Breast epithelium (tissue), 4 donors: ENCODE results near the gene PPP1R26. TPM values are rescaled to one million over a fixed set of nuclear protein-coding genes. Genes with fewer than 3 reads are reported as not detected.
A peak's percentile ranks its signal among the peaks of the same experiment; 100 is the strongest.

Source experiments
- DNase-seq, 2 donors: peaks; one replicate each; pipeline ENCODE4 v3.0.0-alpha.2; 2019; ENCODE audit warnings: low spot score in 2 of 2
- H3K27ac ChIP-seq, 2 donors: fragments of 200-600 bp; sonication (generic) in 1 of 2; one replicate each; pipeline ENCODE4 v1.5.1; 2016 to 2019; ENCODE audit warnings: mild to moderate bottlenecking in 1 of 2
- H3K27me3 ChIP-seq, 2 donors: fragments of 200-600 bp; sonication (generic) in 1 of 2; one replicate each; pipeline versions ENCODE4 v1.5.1 to v1.6.0; 2017 to 2019; ENCODE audit warnings: control low read depth in 1 of 2, mild to moderate bottlenecking in 1 of 2
- H3K36me3 ChIP-seq: fragments of 200-600 bp; one replicate; pipeline ENCODE4 v1.5.1; 2019
- H3K4me1 ChIP-seq, 2 donors: fragments of 200-600 bp; sonication (generic); one replicate each; pipeline ENCODE4 v1.5.1; 2016 to 2019; ENCODE audit warnings: control low read depth in 1 of 2
- H3K4me3 ChIP-seq, 3 donors: fragments of 200-600 bp; sonication (generic); 1 replicate in 2 of 3; 2 replicates in 1 of 3; pipeline ENCODE4 v1.5.1; 2016 to 2019; ENCODE audit warnings: mild to moderate bottlenecking in 3 of 3, moderate library complexity in 2 of 3
- H3K9me3 ChIP-seq, 2 donors: fragments of 200-600 bp; sonication (generic) in 1 of 2; one replicate each; pipeline ENCODE4 v1.5.1; 2016 to 2019; ENCODE audit warnings: control low read depth in 1 of 2
- POLR2A ChIP-seq: fragments of 450-650 bp; IDR thresholded peaks from one replicate; pipeline ENCODE4 v1.6.1; 2016; ENCODE audit warnings: antibody characterized with exemption, mild to moderate bottlenecking, moderate library complexity
- POLR2AphosphoS5 ChIP-seq, 3 donors: sonication (generic); formaldehyde crosslinking; IDR thresholded peaks; one replicate each; pipeline ENCODE4 v1.6.1; 2017; ENCODE audit warnings: antibody characterized with exemption in 3 of 3
- intact Hi-C: fragments of 100-400 bp; cut with DNase I; formaldehyde crosslinking; loops from one replicate; pipeline ENCODE4 v1.15.1; 2023; ENCODE audit warnings: low total_unique reads
- total RNA-seq, 3 donors: library from RNA; depleted of rRNA; stranded (reverse); fragments of >200 nt; gene quantifications; one replicate each; pipeline ENCODE4 v1.1.0, GENCODE V29; 2016
- TF ChIP-seq, protein P1 (sequence below), 3 donors: fragments of 450-650 bp; IDR thresholded peaks; one replicate each; pipeline ENCODE4 v1.5.1; 2016 to 2017; ENCODE audit warnings: antibody characterized with exemption in 3 of 3, mild to moderate bottlenecking in 3 of 3, moderate library complexity in 3 of 3

PPP1R26 gene
- total RNA-seq, 3 donors from 2014 or later: 13.9 to 18.1 (median 15.1) TPM

DNA sequence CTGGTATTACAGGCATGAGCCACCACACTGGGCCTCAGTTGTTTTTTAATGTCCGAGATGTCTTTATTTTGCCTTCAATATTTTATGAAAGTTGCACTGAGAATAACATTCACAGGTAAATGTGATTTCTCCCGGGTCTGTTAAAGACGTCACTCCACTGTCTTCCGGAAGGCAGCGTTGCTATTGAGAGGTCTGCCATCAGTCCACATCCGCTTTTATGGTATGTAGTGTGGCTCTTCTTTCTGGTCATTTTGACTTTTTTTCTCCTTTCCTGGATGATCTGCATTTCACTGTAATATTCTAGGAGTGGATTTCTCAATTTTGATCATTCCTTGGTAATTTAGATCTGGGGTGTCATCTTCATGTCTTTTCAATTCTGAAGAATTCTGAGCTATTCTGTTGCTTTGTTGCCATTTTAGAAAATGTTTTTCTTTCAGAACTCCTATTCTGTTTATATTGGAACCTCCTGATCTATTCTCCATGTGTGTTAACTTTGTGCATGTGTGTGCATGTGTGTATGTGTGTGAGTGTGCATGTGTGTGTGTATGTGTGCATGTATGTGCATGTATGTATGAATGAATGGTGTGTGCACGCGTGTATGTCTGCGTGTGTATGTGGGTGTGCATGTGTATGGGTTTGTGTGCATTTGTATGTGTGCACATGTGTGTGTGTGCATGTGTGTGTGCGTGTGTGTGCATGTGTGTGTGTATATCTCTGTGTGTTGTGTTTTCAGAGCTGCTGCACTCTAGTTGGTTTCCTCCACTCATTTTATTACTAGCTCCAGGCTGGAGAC, 39.8 kb downstream of the PPP1R26 start:
- Histone ChIP-seq H3K9me3 (no peaks in the 10 kb centered on the region), H3K36me3 (no peaks in the 10 kb centered on the region), H3K27ac (no peak overlapping the region), H3K27me3 (peaks cover 0 to 18% of the 10 kb centered on the region in 2 donors), H3K4me3 (no peak overlapping the region), H3K4me1 (no peaks in the 10 kb centered on the region)
- TF ChIP-seq POLR2A (no peak), POLR2AphosphoS5 (IDR thresholded peaks at IDR 0.05) (no peak)
- TF ChIP-seq, protein P1, sequence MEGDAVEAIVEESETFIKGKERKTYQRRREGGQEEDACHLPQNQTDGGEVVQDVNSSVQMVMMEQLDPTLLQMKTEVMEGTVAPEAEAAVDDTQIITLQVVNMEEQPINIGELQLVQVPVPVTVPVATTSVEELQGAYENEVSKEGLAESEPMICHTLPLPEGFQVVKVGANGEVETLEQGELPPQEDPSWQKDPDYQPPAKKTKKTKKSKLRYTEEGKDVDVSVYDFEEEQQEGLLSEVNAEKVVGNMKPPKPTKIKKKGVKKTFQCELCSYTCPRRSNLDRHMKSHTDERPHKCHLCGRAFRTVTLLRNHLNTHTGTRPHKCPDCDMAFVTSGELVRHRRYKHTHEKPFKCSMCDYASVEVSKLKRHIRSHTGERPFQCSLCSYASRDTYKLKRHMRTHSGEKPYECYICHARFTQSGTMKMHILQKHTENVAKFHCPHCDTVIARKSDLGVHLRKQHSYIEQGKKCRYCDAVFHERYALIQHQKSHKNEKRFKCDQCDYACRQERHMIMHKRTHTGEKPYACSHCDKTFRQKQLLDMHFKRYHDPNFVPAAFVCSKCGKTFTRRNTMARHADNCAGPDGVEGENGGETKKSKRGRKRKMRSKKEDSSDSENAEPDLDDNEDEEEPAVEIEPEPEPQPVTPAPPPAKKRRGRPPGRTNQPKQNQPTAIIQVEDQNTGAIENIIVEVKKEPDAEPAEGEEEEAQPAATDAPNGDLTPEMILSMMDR (IDR thresholded peaks at IDR 0.05): no peak
- intact Hi-C loops: loop anchor here (5.0 kb wide), 1 partner anchor 748 kb away; no protein-coding TSS in a partner anchor
- no peak for DNase-seq

DNA sequence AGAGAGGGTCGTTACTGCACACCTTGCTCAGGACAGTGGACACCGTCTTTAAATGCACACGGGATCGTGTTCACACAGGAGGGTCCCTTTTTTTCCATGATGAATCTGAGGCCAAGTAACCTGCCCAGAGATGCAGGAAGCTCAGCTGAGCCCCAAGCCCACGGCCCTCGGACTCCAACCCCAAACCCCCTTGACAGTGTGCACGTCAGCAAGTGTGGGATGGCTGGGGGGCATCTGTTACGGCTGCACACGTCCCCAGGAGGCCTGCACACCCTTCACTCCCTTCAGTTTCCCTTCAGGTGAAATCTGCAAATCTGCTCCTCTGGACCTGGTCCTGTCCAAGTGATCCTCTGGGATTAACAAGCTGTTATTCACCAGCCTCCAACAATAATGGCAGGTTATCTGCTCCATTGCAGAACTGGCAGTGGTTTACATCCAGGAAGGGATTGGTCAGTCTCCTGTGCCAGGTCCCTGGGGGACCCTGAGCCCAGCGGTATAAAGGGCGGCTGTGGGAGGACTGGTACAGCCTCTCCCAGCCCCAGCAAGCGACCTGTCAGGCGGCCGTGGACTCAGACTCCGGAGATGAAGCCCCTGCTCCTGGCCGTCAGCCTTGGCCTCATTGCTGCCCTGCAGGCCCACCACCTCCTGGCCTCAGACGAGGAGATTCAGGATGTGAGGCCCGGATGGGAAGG, 41.5 kb downstream of the PPP1R26 start, which contains the start of gene LCN1:
LCN1 (plus strand) TSS at position 525 of the 692 bp plus-strand sequence; CDS start at position 583, 58 bp downstream.
- Histone ChIP-seq H3K36me3 (no peaks in the 10 kb centered on the region), H3K4me3 (no peak within 1 kb of the TSS), H3K27ac (no peak within 1 kb of the TSS), H3K27me3 (peaks cover 0 to 23% of the 10 kb centered on the region in 2 donors), H3K4me1 (no peaks in the 10 kb centered on the region), H3K9me3 (no peaks in the 10 kb centered on the region)
- intact Hi-C loops: no loop called here
- TF ChIP-seq POLR2A: no peak
- TF ChIP-seq, protein P1 (IDR thresholded peaks at IDR 0.05): no peak
- TF ChIP-seq POLR2AphosphoS5 (IDR thresholded peaks at IDR 0.05): no peak
- no peak for DNase-seq

DNA sequence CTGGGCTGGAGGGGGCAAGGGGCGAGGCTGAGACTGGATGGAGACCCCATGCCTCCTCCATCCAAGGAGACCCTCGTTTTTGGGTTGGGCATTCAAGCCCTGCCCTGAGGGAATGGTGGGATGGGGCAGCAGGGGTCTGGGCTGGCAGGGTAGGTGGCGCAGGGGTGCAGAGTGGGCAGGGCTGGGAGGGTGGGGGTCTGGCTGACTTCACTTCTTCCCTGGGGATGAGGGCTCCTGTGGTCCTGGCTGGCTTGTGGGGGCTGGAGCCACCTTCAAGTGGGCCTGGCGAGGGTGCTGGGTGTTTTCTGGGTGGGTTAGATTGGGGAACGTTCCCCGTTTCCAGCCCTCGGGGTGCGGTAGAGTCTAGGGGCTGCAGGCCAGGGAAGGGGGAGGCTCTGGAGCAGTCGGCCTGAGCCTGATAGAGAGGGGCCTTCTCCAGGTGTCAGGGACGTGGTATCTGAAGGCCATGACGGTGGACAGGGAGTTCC, 42.1 kb downstream of the PPP1R26 start:
- Histone ChIP-seq H3K9me3 (no peaks in the 10 kb centered on the region), H3K36me3 (no peaks in the 10 kb centered on the region), H3K4me3 (no peak overlapping the region), H3K27me3 (peaks cover 0 to 23% of the 10 kb centered on the region in 2 donors), H3K27ac (no peak overlapping the region), H3K4me1 (no peaks in the 10 kb centered on the region)
- intact Hi-C loops: no loop called here
- no peak for TF ChIP-seq POLR2A
- DNase-seq: no peak

DNA sequence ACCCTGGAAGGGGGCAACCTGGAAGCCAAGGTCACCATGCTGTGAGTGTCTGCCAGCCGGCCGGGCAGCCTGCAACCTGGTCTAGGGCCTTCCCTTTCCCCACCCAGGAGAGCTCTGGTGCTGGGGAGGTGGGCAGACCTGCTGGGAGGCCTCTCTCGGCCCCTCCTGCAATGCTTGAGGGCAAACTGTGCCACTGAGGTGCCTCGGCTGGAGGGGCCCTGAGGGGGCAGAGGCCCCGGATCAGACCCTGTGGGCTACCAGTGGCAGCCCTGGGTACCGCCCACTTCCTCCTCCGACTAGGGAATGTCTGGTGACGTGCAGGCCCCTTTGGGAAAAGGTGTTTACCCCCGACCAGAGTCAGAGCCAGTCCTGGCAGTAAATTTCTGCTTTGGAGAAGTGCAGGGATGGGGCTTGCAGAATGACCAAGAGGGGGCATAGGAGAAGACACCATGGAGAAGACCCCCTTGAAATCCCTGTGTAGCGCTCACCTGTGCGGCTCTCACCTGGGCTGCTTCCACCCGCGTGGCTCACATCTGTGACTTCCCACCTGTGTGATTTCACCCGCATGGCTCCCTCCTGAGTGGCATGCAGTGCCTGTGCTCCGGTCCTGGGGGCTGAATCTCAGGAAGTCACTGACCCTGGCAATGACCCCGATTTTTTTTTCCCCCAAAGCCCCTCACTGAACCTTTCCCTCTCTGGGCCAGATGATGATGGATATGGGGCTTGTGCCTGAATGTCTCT, 42.7 kb downstream of the PPP1R26 start:
- H3K4me3 ChIP-seq: no peak overlapping the region
- no peaks in the 10 kb centered on the region for H3K36me3 ChIP-seq
- intact Hi-C loops: no loop called here
- no peak overlapping the region for H3K27ac ChIP-seq
- no peaks in the 10 kb centered on the region for H3K4me1 ChIP-seq
- peak in 1 of 2 donors; percentile 43 for DNase-seq
- H3K9me3 ChIP-seq: no peaks in the 10 kb centered on the region
- TF ChIP-seq, protein P1 (IDR thresholded peaks at IDR 0.05): no peak
- TF ChIP-seq POLR2AphosphoS5 (IDR thresholded peaks at IDR 0.05): no peak
- no peak for TF ChIP-seq POLR2A
- H3K27me3 ChIP-seq: peaks cover 0 to 23% of the 10 kb centered on the region in 2 donors

DNA sequence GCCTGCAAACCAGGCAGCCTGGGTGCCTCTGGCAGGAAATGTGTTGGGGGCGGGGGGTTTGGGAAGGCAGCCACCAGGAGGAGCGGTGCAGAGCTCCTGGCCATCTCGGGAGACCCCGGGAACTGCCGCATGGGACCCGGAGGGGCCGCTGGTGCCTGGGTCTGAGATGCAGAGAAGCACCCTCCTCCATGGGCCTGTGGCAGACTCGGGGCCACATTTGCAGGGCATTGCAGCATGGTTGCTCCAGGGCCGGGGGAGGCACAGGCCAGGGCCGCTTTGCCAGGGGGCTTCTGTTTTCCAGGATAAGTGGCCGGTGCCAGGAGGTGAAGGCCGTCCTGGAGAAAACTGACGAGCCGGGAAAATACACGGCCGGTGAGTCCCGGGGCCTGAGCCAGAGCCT, 43.3 kb downstream of the PPP1R26 start:
- Histone ChIP-seq H3K4me3 (no peak overlapping the region), H3K9me3 (no peaks in the 10 kb centered on the region), H3K27ac (no peak overlapping the region), H3K27me3 (peaks cover 0 to 23% of the 10 kb centered on the region in 2 donors), H3K4me1 (no peaks in the 10 kb centered on the region), H3K36me3 (no peaks in the 10 kb centered on the region)
- intact Hi-C loops: no loop called here
- DNase-seq: peak in 1 of 2 donors; percentile 34
- TF ChIP-seq, protein P1 (IDR thresholded peaks at IDR 0.05): no peak
- TF ChIP-seq POLR2A (no peak), POLR2AphosphoS5 (IDR thresholded peaks at IDR 0.05) (no peak)
